ENCODE data around the gene WFS1.

Gene WFS1

DNA sequence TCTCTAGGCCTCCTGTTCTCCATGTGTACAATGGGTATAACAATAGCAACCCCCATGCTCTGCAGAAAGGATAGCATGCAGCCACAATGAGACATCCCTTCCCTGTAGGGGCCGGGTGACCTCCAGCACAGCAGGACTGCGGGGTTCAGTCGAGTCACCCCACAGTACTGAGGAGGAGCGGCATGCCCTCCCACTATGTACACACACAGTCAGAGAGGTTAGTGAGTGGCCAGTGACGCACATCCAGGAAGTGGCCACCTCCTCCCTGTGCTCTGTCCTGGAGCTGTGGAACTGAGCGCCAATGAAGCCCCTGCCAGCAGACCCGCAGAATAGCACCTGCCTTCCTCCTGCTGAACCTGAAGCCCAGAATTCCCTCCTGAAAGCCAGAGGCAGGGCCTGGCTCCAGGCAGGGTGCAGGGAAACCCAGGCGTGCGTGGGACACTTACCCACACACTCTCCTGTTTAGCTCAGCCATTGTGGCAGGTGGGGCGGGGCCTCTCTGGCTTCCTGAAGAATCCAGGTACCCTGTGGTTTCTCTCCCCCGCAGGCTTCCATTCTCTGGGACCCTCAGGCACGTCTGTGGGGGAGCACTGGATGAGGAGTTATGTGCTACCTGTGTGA is 50.0 kb downstream of the WFS1 start:
- no peak overlapping the region for H3K27ac ChIP-seq

DNA sequence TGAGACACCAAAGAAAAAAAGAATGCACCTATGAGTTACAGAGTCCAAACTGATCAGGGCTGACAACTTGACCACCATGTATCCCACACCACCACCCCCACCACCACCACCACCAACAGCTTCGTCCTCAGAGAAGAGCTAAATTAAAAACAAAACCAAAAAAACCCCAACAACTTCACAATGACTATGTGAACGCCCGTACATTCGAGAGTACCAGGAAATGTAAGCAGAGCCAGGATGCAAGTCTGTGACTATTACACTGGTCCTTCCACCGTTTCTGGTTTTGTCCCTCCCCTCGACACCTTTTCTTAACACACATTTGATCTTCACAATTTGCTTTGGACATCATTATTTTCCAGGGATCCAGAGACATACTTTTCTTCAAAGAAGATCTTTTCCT is 51.0 kb downstream of the WFS1 start:
- no peak overlapping the region for H3K4me3 ChIP-seq
- no peak overlapping the region for H3K27ac ChIP-seq

More for the DNA sequence above, 50.0 kb downstream of the WFS1 start:
- no peak overlapping the region for H3K4me3 ChIP-seq

GRCh38 chr4:6321361-6321760 is 51.7 kb downstream of the WFS1 start:
- Histone ChIP-seq H3K27ac (no peak overlapping the region), H3K4me3 (no peak overlapping the region)

DNA sequence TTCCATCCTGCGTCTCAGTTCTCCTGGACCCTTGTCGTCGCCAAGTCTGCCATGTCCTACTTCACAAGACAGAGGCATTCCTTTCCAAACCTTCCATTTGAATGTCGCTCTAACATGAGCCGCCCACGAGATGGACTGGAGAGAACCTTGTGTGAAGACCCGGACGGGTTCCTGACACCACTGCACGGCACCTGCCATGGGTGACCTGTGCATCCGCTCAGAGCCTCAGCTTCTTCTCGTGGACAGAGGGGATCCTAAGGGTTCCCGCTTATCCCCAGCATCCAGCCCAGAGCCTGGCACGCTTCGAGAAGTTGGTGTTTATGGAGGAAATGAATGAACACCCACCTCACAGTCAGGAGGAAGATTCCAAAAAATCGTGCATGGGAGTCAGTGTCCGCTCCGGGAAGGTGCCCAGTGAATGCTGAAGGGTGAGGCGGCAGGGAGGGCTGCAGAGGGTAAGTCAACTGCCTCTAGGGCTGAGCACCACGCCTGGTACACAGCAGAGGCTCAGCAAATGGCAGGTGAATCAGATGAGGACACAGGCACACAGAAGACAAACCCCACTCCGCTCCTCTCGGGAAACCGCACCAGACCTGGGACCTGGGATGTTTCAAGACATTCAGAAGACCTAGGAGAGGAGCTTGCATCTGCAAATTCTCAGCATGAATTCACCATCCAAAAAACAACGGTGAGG is 52.6 kb downstream of the WFS1 start:
- Histone ChIP-seq H3K27ac (no peak overlapping the region), H3K4me3 (no peak overlapping the region)

- no peak overlapping the region for H3K27ac ChIP-seq
- H3K4me3 ChIP-seq: no peak overlapping the region
These were observed 53.3 kb downstream of the WFS1 start for GRCh38 chr4:6322761-6323566.

DNA sequence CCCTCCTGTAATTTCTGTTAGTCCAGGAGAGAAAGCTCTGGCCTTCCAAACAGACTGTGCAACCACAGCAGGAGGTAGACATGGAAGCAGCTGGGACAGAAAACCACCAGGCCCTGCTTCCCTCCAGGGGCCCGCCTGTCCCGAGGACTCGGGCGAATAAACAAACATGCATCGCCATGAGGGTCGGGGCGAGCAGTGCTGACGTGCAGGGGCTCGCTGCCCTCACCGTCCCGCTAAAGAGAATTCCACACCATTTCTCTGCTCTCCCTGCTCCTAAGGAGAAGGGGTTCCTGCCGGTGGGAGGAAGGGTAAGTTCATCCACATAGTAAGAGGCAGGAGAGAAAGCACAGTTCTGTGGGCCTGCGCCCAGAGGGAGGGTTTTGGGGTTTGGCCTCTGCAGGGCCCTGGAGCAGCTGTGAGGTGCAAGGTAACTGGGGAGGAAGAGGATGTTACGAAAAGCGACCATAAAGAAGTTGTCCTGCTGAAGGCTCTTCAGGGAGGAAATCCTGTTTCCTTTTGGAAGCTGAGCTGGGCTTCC is 54.9 kb downstream of the WFS1 start:
- Histone ChIP-seq H3K4me3 (no peak overlapping the region), H3K27ac (peak overlapping the region in 11 of 21 experiments; percentile 21 to 82 (median 42))

DNA sequence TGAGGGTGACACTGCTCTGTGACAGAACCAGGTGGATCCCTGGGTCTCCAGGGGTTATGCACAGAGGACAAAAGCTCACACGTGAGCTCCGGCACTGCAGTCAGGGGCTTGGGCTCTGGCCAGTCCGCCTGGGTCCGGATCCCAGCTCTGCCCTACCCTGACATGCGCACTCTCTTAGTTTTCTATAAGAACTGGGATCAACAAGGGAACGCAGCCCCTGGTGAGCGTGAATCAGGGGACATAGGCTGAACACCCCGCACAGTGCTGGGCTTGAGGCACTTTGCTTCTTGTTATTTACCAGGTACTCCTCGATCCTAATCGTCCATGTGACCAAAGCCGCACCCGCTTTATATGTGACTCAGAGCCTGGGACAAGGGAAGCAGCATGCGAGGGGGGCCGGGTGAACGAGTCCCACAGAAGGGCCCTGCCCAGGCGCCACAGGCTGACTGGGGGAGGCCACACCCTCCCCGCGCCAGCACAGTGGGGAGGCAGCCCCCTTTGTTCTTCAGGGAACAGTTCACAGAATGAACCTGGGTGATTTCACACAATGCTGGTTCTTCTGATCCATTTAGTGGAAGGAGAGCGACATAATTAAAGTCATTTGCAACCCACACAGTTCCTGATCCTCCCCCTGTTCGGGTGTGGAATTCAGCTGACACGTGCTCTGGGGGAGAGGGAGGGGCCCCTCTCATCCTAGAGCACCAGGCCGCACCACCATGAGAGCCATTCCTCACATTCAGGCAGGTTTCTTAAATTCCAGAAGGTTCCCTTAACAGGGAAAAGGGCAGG is 55.5 kb downstream of the WFS1 start:
- Histone ChIP-seq H3K27ac (peak overlapping the region in 12 of 21 experiments; percentile 12 to 82 (median 38)), H3K4me3 (no peak overlapping the region)

- Histone ChIP-seq H3K4me3 (no peak overlapping the region), H3K27ac (peak overlapping the region in 7 of 21 experiments; percentile 21 to 82 (median 30))
These were observed 56.2 kb downstream of the WFS1 start for GRCh38 chr4:6325788-6326290.

DNA sequence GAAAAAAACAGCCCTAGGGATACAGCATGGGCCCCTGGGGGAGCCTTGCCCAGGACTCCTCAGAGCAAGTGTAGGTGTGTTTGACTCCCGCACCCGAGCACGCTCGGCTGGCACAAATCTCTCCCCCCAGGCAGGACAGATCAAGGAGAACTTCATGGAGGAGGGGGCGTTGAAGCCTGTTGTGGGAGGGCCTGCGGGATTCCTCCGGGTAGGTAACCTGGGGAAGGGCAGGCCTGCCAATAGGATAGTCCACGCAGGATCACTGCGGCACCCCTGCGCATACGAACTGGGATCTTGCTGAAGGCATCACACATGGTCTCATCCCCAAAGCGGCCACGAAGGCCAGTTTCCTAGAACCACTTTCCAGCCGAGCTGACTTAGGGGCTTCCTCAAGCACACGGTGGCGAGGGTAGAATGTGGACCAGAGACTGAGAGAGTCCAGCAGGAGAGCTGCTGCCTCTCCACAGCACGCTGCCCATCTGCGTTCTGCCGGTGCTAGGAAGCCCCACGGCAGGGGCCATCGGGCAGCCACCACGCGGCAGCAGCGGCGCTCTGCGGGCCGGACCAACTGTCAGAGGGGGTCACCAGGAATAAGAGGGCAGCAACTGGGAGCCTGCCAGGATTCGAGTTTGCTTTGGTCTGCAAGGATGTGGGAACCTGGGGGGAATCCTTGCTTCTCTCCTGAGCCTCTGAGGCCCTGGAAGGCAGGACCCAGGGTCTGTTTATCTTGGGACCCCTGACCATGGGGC is 56.8 kb downstream of the WFS1 start:
- Histone ChIP-seq H3K27ac (no peak overlapping the region), H3K4me3 (no peak overlapping the region)

DNA sequence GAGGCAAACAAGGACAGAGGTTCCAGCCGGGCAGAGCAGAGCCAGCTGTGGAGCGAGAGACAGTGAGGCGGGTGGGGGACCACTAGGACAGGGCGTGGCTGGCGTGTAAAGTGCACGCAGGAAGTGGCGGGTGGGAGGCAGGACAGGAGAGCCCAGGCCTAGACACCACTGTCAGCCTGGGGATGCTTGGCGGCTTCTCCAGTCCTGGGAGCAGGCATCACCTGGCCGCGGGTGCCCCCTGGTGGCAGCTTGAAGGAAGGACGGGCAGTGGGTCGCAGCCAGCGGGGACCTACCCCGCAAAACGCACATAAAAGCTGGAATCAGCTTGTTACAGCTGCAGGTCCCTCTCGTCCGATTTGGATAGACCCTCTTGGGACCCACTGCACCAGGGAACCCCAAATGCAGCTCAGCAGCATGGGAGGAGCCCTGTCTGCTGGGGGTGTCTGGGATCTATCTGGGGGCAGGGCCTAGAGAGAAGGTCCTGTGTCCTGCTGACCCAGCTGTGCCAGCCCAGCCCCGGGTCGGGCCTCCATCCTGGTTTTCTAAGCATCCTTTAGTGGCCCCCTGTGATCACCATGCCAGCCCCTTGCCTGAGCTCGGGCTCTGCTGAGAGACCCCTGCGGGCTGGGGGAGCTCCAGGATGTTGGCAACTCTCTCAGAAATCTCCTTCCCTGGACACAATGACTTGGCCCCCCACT is 57.7 kb downstream of the WFS1 start:
- Histone ChIP-seq H3K4me3 (no peak overlapping the region), H3K27ac (no peak overlapping the region)

GRCh38 chr4:6328526-6328925 is 58.9 kb downstream of the WFS1 start:
- H3K4me3 ChIP-seq: no peak overlapping the region

GRCh38 chr4:6329478-6330383 is 60.1 kb downstream of the WFS1 start:
- H3K4me3 ChIP-seq: no peak overlapping the region
- H3K27ac ChIP-seq: no peak overlapping the region

More at GRCh38 chr4:6328526-6328925, 58.9 kb downstream of the WFS1 start:
- H3K27ac ChIP-seq: no peak overlapping the region

DNA sequence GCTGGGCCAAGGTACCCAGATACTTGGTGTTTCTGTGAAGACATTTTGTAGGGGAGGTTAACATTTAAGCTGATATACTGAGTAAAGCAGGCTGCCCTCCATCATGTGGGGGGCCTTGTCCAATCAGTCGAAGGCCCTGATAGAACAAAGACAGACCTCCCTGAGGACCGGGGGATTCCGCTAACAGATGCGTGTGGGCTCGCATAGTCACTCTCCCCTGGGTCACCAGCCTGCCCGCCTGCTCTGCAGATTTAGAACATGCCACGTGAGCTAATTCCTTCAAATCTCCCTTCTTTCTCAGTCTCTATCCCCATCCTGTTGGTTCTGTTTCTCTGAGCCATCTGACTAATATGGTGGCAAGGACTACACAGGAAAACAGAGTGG is 60.7 kb downstream of the WFS1 start:
- H3K4me3 ChIP-seq: no peak overlapping the region

GRCh38 chr4:6331018-6331417 is 61.4 kb downstream of the WFS1 start:
- Histone ChIP-seq H3K27ac (no peak overlapping the region), H3K4me3 (no peak overlapping the region)

More for the DNA sequence above, 60.7 kb downstream of the WFS1 start:
- H3K27ac ChIP-seq: no peak overlapping the region

DNA sequence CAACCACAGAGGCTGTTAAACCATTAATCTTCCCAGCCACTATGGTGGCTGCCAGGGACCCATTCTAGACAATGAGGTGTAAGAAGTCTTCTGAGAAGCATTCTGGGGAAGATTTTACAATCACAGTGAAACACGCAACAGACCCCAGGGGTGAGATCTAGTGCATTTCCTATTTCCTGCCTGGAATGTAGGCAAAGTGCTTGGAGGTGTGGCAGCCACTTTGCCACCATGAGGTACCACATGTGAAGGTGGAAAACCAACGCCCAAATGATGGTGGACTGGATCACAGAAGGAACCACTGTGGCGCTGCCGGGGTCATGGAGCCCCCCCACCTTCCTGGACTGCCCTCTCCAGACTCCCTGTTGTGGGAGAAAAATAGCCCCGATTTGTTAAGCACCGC is 61.8 kb downstream of the WFS1 start:
- H3K27ac ChIP-seq: no peak overlapping the region
- no peak overlapping the region for H3K4me3 ChIP-seq

GRCh38 chr4:6332042-6332668 is 62.5 kb downstream of the WFS1 start:
- no peak overlapping the region for H3K27ac ChIP-seq
- H3K4me3 ChIP-seq: no peak overlapping the region

GRCh38 chr4:6332669-6333050 is 63.0 kb downstream of the WFS1 start:
- Histone ChIP-seq H3K27ac (no peak overlapping the region), H3K4me3 (no peak overlapping the region)
